GM21529 (cell line): ENCODE results near the gene FLNB.

Source experiments
- ATAC-seq: cut with Tn5 transposase; IDR thresholded peaks from one replicate; pipeline ENCODE4 v1.9.1; 2021; ENCODE audit not compliant: unreplicated experiment

FLNB gene

GRCh38 chr3:58027704-58028317 is 19.6 kb downstream of the FLNB start:
- no peak for ATAC-seq

GRCh38 chr3:58028902-58029301 is 20.7 kb downstream of the FLNB start:
- ATAC-seq: no peak

GRCh38 chr3:58029842-58030584 is 21.8 kb downstream of the FLNB start:
- no peak for ATAC-seq

- no peak for ATAC-seq
Measured at GRCh38 chr3:58032186-58032585, 24.0 kb downstream of the FLNB start.

GRCh38 chr3:58034738-58035523 is 26.7 kb downstream of the FLNB start:
- peak; percentile 97 for ATAC-seq

GRCh38 chr3:58035524-58036255 is 27.5 kb downstream of the FLNB start:
- no peak for ATAC-seq

GRCh38 chr3:58036293-58037032 is 28.2 kb downstream of the FLNB start:
- no peak for ATAC-seq

GRCh38 chr3:58037141-58037910 is 29.1 kb downstream of the FLNB start:
- ATAC-seq: no peak

- ATAC-seq: no peak
Measured at GRCh38 chr3:58038675-58039292, 30.6 kb downstream of the FLNB start.

- no peak for ATAC-seq
Measured at GRCh38 chr3:58039601-58040000, 31.4 kb downstream of the FLNB start.

GRCh38 chr3:58041182-58041825 is 33.1 kb downstream of the FLNB start:
- peak; percentile 11 for ATAC-seq

- ATAC-seq: peak; percentile 89
Measured at GRCh38 chr3:58041826-58042324, 33.7 kb downstream of the FLNB start.

- ATAC-seq: no peak
Measured at GRCh38 chr3:58042947-58043707, 34.9 kb downstream of the FLNB start.

- ATAC-seq: no peak
Measured at GRCh38 chr3:58043933-58044332, 35.7 kb downstream of the FLNB start.

- ATAC-seq: no peak
Measured at GRCh38 chr3:58044691-58045483, 36.7 kb downstream of the FLNB start.

- ATAC-seq: no peak
Measured at GRCh38 chr3:58047826-58048225, 39.6 kb downstream of the FLNB start.

- ATAC-seq: no peak
Measured at GRCh38 chr3:58048301-58048700, 40.1 kb downstream of the FLNB start.
